Measurements from ENCODE around the gene CDK9. TPM values are rescaled to one million over a fixed set of nuclear protein-coding genes. Genes with fewer than 3 reads are reported as not detected.

Gene CDK9
- total RNA-seq, 2 experiments from 2014 or later, result 80.0 to 136 TPM

GRCh38 chr9:127790094-127790855 is 4.4 kb downstream of the CDK9 start:
- H3K4me2 ChIP-seq (ENCODE audit: low read length), result no peak overlapping the region
- no peaks in the 10 kb centered on the region for H3K9me3 ChIP-seq (ENCODE audit: low read length)
- intact Hi-C loops (cut with micrococcal nuclease; ENCODE audit: unreplicated experiment), result no loop called here
- TF ChIP-seq CTCF (conservative IDR thresholded peaks at IDR 0.05; ENCODE audit: low read length) (no peak), EZH2phosphoT487 (IDR thresholded peaks at IDR 0.05; ENCODE audit: borderline replicate concordance, low read depth, low read length) (no peak)
- POLR2A ChIA-PET, result interaction anchor here (1.5 kb wide), 1 partner anchor 15 kb away, joined by 3 read pairs; no protein-coding TSS in a partner anchor
- H3K4me3 ChIP-seq (ENCODE audit: low read depth, low read length, poor library complexity, severe bottlenecking), result no peak overlapping the region
- H3K36me3 ChIP-seq (ENCODE audit: insufficient read depth, low read length), result peaks cover 88% of the 10 kb centered on the region
- CTCF ChIA-PET (ENCODE audit: unreplicated experiment), result no interaction called here
- no peak overlapping the region for H3K27ac ChIP-seq (ENCODE audit: low read depth, low read length, poor library complexity, severe bottlenecking)
- H3K79me2 ChIP-seq (ENCODE audit: insufficient read depth, low read depth, low read length), result peaks cover 46% of the 10 kb centered on the region
- DNase-seq (ENCODE audit: low spot score), result no peak
- H2AFZ ChIP-seq (ENCODE audit: low read length), result no peak overlapping the region
- peaks cover 36% of the 10 kb centered on the region for H4K20me1 ChIP-seq (ENCODE audit: insufficient read depth, low read length)
- peaks cover 23% of the 10 kb centered on the region for H3K4me1 ChIP-seq (ENCODE audit: insufficient read depth, low read length, poor library complexity, severe bottlenecking)
- no peaks in the 10 kb centered on the region for H3K9me2 ChIP-seq (ENCODE audit: insufficient read depth, low read length)
- no TSS peak for BruUV-seq (replicated peaks)

DNA sequence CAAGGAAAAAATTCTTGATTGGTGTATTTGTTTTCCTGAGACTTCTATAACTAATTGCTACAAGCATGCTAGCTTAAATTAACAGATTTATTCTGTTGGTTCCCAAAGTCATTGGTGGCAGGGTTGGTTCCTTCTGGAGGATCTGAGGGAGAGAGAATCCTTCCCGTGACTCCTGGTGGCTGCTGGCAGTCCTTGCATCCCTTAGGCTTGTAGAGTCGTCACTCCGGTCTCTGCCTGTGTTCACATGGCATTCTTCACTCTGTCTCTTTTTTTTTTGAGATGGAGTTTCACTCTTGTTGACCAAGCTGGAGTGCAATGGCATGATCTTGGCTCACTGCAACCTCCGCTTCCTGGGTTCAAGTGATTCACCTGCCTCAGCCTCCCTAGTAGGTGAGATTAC is 5.3 kb downstream of the CDK9 start:
- POLR2A ChIA-PET, result no interaction called here
- DNase-seq (ENCODE audit: low spot score), result no peak
- Histone ChIP-seq H3K4me2 (ENCODE audit: low read length) (no peak overlapping the region), H3K9me3 (ENCODE audit: low read length) (no peaks in the 10 kb centered on the region), H3K4me3 (ENCODE audit: low read depth, low read length, poor library complexity, severe bottlenecking) (no peak overlapping the region), H2AFZ (ENCODE audit: low read length) (no peak overlapping the region), H3K4me1 (ENCODE audit: insufficient read depth, low read length, poor library complexity, severe bottlenecking) (peaks cover 31% of the 10 kb centered on the region), H3K9me2 (ENCODE audit: insufficient read depth, low read length) (no peaks in the 10 kb centered on the region), H4K20me1 (ENCODE audit: insufficient read depth, low read length) (peaks cover 36% of the 10 kb centered on the region), H3K36me3 (ENCODE audit: insufficient read depth, low read length) (peaks cover 86% of the 10 kb centered on the region), H3K27ac (ENCODE audit: low read depth, low read length, poor library complexity, severe bottlenecking) (no peak overlapping the region), H3K79me2 (ENCODE audit: insufficient read depth, low read depth, low read length) (peaks cover 45% of the 10 kb centered on the region)
- CTCF ChIA-PET (ENCODE audit: unreplicated experiment), result no interaction called here
- no peak for TF ChIP-seq EZH2phosphoT487 (IDR thresholded peaks at IDR 0.05; ENCODE audit: borderline replicate concordance, low read depth, low read length)
- no peak for TF ChIP-seq CTCF (conservative IDR thresholded peaks at IDR 0.05; ENCODE audit: low read length)
- intact Hi-C loops (cut with micrococcal nuclease; ENCODE audit: unreplicated experiment), result no loop called here
- no TSS peak for BruUV-seq (replicated peaks)

DNA sequence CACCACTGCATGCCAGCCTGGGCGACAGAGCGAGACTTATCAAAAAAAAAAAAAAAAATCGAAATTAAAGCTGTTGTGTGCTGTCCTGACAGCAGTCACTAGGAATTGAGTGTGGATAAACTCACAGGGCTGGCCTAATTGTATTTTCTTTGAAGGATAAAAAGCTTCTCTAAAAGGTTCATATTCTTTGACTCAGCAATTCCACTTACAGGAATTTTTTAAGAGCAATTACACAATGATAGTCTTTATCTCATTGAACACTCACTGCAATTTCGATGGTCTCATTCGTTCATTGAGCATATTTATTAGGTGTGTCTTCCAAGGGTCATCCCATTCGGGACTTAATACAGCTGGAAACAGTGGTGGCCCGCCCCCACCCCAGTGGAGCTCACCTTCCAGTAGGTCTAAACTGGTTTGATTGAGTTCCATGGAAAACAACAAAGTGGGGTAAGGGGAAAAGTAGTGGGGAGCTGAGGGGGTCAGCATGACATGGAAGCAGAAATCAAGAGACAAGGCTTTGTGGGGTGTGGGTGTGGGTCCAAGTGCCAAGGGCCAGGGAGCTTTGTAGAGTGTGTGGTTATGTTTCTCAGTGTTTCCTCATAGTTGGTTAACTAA is 6.7 kb downstream of the CDK9 start:
- intact Hi-C loops (cut with micrococcal nuclease; ENCODE audit: unreplicated experiment), result no loop called here
- TF ChIP-seq CTCF (conservative IDR thresholded peaks at IDR 0.05; ENCODE audit: low read length), result no peak
- no peak for TF ChIP-seq EZH2phosphoT487 (IDR thresholded peaks at IDR 0.05; ENCODE audit: borderline replicate concordance, low read depth, low read length)
- TSS peak; percentile 18 for BruUV-seq (replicated peaks)

More for the DNA sequence above, 6.7 kb downstream of the CDK9 start:
- peaks cover 72% of the 10 kb centered on the region for H3K36me3 ChIP-seq (ENCODE audit: insufficient read depth, low read length)
- peak overlapping the region; percentile 90 for H3K27ac ChIP-seq (ENCODE audit: low read depth, low read length, poor library complexity, severe bottlenecking)
- DNase-seq (ENCODE audit: low spot score), result no peak
- no peak overlapping the region for H2AFZ ChIP-seq (ENCODE audit: low read length)
- ChIA-PET CTCF (ENCODE audit: unreplicated experiment) (interaction anchor here (1.1 kb wide), 1 partner anchor 129 kb away, joined by 4 read pairs; no protein-coding TSS in a partner anchor), POLR2A (interaction anchor here (0.7 to 0.8 kb wide), 2 partner anchors 14 to 1965 kb away, joined by 3 to 4 read pairs; partner anchors contain the start of gene SH2D3C)
- peaks cover 27% of the 10 kb centered on the region for H4K20me1 ChIP-seq (ENCODE audit: insufficient read depth, low read length)
- H3K9me3 ChIP-seq (ENCODE audit: low read length), result no peaks in the 10 kb centered on the region
- H3K4me2 ChIP-seq (ENCODE audit: low read length), result no peak overlapping the region
- H3K4me1 ChIP-seq (ENCODE audit: insufficient read depth, low read length, poor library complexity, severe bottlenecking), result peaks cover 39% of the 10 kb centered on the region
- no peak overlapping the region for H3K4me3 ChIP-seq (ENCODE audit: low read depth, low read length, poor library complexity, severe bottlenecking)
- H3K9me2 ChIP-seq (ENCODE audit: insufficient read depth, low read length), result no peaks in the 10 kb centered on the region
- H3K79me2 ChIP-seq (ENCODE audit: insufficient read depth, low read depth, low read length), result peaks cover 31% of the 10 kb centered on the region
